Nephron progenitor cell (in vitro differentiated cells): ENCODE measurements around the gene ZMIZ1.
A peak's percentile ranks its signal among the peaks of the same experiment; 100 is the strongest.

Experiments used
- DNase-seq: peaks from one replicate; pipeline ENCODE4 v3.0.0; 2021
- H3K27ac Mint-ChIP-seq: 2 replicates; pipeline ENCODE4 v1.8.0; 2021; ENCODE audit warnings: mild to moderate bottlenecking, moderate library complexity, mixed read lengths
- H3K27me3 Mint-ChIP-seq: 2 replicates; pipeline ENCODE4 v1.8.0; 2021; ENCODE audit warnings: mild to moderate bottlenecking, low read depth, mixed read lengths; ENCODE audit not compliant: poor library complexity
- H3K36me3 Mint-ChIP-seq: 2 replicates; pipeline ENCODE4 v1.8.0; 2021; ENCODE audit warnings: low read depth, mixed read lengths
- H3K4me1 Mint-ChIP-seq: 2 replicates; pipeline ENCODE4 v1.8.0; 2021; ENCODE audit warnings: mixed read lengths
- H3K4me3 Mint-ChIP-seq: 2 replicates; pipeline ENCODE4 v1.8.0; 2021; ENCODE audit warnings: mild to moderate bottlenecking, moderate library complexity, mixed read lengths
- H3K9me3 Mint-ChIP-seq: 2 replicates; pipeline ENCODE4 v1.8.0; 2021; ENCODE audit warnings: mild to moderate bottlenecking, moderate library complexity, mixed read lengths
- CTCF ChIP-seq: fragments of 200-600 bp; sonication (generic); IDR thresholded peaks from 2 replicates; pipeline ENCODE4 v1.5.0; 2021; ENCODE audit warnings: antibody characterized with exemption

Gene ZMIZ1

GRCh38 chr10:79053081-79053434 is 15.7 kb upstream of the ZMIZ1 start:
- Mint-ChIP-seq H3K4me1 (peaks cover 58% of the 10 kb centered on the region), H3K4me3 (no peak overlapping the region), H3K36me3 (no peaks in the 10 kb centered on the region), H3K9me3 (no peaks in the 10 kb centered on the region), H3K27ac (no peak overlapping the region), H3K27me3 (peaks cover 8% of the 10 kb centered on the region)
- no peak for TF ChIP-seq CTCF
- no peak for DNase-seq

- no peaks in the 10 kb centered on the region for H3K36me3 Mint-ChIP-seq
- H3K27ac Mint-ChIP-seq: no peak overlapping the region
- no peak overlapping the region for H3K4me3 Mint-ChIP-seq
- no peaks in the 10 kb centered on the region for H3K9me3 Mint-ChIP-seq
- DNase-seq: no peak
- no peak for TF ChIP-seq CTCF
- H3K27me3 Mint-ChIP-seq: peaks cover 8% of the 10 kb centered on the region
- peaks cover 52% of the 10 kb centered on the region for H3K4me1 Mint-ChIP-seq
Measured at GRCh38 chr10:79053481-79054202, 15.1 kb upstream of the ZMIZ1 start.

GRCh38 chr10:79054203-79055099 is 14.3 kb upstream of the ZMIZ1 start:
- H3K36me3 Mint-ChIP-seq: no peaks in the 10 kb centered on the region
- no peak for TF ChIP-seq CTCF
- H3K4me3 Mint-ChIP-seq: no peak overlapping the region
- no peaks in the 10 kb centered on the region for H3K9me3 Mint-ChIP-seq
- peaks cover 8% of the 10 kb centered on the region for H3K27me3 Mint-ChIP-seq
- DNase-seq: no peak
- H3K4me1 Mint-ChIP-seq: peaks cover 46% of the 10 kb centered on the region
- H3K27ac Mint-ChIP-seq: peak overlapping the region; percentile 16

- TF ChIP-seq CTCF: no peak
- no peak overlapping the region for H3K27ac Mint-ChIP-seq
- H3K9me3 Mint-ChIP-seq: no peaks in the 10 kb centered on the region
- H3K4me3 Mint-ChIP-seq: no peak overlapping the region
- DNase-seq: no peak
- peaks cover 8% of the 10 kb centered on the region for H3K27me3 Mint-ChIP-seq
- peaks cover 43% of the 10 kb centered on the region for H3K4me1 Mint-ChIP-seq
- no peaks in the 10 kb centered on the region for H3K36me3 Mint-ChIP-seq
Measured at GRCh38 chr10:79055100-79055782, 13.5 kb upstream of the ZMIZ1 start.

- no peak for DNase-seq
- Mint-ChIP-seq H3K4me1 (peaks cover 46% of the 10 kb centered on the region), H3K27ac (no peak overlapping the region), H3K36me3 (no peaks in the 10 kb centered on the region), H3K27me3 (peaks cover 10% of the 10 kb centered on the region), H3K4me3 (no peak overlapping the region), H3K9me3 (no peaks in the 10 kb centered on the region)
- no peak for TF ChIP-seq CTCF
Measured at GRCh38 chr10:79055892-79056291, 12.9 kb upstream of the ZMIZ1 start.
